Pons (tissue), 1 donor: Measurements from ENCODE around the gene OSM.

Source experiments
- DNase-seq: peaks from one replicate; pipeline ENCODE4 v3.0.0-alpha.2; 2016; ENCODE audit warnings: low spot score

The OSM gene

GRCh38 chr22:30266445-30267381 lies at the start of gene OSM:
TSS of gene OSM (minus strand) at chr22:30266851. CDS start at chr22:30266799, 52 bp downstream.
- peak; percentile 53 for DNase-seq

DNA sequence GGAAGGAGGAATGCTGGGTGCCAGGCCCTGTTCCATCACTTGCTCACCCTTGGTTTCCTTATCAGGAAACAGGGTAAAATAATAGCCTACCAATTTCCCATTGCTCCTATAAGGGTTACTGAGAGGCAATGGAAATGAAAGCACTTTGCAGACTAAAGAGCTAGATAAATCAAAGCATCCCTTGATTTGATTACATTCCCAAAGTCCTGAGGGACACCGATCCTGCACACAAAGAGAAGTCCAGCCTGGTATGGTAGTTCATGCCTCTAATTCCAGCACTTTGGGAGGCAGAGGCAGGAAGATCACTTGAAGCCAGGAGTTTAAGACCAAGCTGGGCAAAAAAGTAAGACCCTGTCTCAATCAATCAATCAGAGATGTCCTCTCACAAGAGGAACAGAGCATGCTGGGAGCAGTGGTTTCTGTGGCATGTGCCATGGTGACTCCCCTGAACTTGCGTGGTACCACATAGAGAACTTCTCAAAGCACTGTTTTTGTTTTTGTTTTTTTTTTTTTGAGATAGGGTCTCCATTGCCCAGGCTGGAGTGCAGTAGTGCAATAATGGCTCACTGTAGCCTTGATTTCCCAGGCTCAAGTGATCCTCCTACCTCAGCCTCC lies 49.4 kb upstream of the OSM start:
- DNase-seq: no peak

DNA sequence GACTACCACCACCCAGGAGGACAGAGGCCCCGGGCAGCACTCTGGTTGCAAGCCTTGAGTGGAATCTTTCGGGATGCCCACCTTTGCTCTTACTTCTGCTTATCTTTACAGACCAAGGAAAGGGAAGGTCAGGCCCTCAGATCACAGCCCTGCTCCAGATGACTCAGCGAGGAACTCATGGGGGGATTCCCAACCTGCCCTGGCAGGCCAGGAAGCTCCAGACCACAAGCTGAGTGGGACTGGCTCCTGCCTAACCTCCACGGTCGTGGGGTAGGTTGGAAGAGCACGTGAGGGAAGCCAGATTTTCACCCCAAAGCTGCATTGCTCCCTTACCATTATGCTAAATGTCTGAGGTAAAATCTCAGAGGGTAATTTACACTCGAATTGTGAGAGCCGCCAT lies 48.3 kb upstream of the OSM start:
- no peak for DNase-seq

DNA sequence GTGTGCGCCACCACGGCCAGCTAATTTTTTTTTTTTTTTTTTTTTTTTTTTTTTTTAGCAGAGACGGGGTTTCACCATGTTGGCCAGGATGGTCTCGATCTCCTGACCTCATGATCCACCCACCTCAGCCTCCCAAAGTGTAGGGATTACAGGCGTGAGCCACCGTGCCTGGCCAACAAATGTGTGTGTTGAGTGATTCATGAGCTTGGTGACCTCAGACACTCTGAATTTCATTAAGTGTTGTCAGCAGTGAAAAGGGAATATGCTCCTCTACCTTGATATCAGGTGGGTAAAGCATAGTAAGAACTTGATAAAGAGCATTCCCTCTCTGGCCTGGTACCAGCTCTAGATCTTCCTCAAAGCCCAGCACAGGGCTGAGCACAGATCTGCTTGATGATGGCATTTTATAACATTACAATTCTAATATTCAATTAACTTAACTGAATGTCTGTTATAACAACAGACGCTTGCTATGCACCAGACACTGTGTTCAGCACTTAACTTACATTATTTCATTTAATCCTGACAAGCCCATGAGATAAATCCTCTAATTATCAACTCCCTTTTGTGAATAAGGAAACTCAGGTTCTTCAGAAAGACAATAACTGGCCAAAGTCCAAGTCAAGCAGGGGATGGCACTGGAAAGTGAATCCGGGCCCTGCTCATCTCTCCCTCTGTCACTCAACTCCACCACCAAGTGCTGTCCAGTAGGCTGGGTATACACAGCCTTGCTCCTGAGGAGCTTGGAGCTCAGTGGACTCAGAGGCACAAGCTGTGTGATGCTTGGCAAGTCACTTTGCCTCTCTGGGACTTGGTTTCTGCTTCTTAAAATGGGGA lies 47.1 kb upstream of the OSM start:
- no peak for DNase-seq

DNA sequence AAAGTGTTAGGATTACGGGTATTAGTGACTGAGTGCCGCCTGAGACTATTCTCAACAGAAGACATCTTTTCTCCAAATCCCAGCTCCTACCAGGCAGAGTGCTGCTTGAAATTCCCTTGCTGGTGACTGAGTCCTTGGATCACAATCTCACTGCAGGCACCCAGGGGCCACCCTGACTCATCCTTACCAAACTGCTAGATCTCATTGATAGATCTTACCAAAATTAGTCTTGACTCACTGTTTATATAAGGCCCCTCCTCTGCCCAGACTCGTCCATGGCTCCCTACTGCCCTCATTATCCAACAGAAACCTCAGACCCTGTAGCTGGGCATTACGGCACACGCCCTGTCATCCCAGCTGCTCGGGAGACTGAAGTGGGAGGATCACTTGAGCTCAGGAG lies 45.4 kb upstream of the OSM start:
- DNase-seq: no peak

DNA sequence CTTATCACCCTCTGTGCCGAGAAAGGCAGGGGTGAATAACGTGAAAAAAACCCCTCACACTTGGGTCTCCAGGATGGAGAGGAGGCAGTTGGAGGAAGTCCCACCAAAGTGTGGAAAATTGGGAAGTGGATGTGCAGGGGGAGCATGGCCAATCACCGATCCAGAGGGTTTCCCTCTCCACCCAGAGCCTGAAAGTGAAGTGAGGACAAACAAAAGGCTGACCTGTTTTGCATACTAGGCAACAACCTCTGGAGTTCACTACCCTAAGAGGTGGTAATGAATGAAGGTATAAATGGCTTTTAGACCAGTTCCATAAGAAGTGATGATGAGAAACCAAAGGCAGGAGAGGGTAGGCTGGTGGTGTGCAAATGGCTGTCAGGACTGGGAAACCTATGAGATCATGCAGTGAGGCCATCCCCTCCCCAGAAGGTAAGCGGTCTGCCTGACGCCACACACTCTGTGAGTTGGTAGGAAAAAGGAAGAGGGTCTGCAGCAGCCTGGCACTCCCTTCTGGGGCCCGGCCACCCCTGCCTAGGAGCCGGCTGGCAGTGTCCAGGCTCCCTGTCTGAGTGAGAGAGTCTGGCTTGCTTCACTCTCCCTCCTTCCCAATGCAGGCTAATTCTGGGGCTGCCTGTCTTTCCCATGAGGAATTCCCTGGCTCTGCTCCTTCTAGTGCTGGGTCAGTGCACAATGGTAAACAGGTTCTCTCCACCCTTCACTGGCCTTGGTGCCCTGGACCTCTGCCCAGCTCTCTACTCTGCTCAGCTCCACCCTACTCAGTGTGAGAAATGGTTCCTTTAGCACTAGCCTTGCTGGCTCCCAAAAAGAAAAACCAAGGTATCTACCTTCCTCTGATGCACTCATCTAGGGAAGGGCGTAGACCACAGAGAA lies 44.5 kb upstream of the OSM start:
- no peak for DNase-seq

DNA sequence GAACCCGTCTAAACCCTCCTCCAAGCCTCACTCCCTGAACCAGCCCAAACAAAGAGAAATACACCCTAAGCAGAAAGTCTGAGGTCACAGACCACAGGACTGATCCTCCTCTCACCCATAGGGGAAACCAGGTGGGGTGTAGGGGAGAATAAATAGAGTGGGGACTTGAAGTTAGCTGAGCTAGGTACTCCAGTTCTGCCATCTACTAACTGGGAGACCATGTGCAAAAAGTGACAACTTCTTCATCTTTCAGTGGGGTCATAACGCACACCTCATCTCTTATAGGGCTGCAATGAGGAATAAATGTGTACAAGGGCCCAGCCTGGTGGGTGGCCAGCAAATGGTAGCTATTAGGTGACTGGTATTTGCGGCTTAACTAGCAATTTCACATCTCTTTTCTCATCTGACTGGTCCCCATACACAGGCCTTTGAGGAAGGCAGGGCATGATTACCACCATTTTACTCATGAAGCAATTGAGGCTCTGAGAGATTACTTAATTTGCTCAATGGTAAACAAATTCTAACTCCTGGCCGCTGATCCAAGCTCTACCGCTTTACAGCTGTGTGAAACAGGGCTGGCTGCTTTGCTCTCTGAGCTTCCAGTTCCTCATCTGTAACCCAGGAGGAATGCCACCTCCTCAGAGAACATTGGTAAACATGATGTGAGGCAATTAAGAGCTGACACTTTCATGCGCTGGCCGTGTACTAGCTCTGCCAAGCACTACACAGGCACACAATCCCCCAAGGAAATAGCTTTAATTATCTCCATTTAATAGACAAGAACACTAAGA lies 43.5 kb upstream of the OSM start:
- DNase-seq: no peak

GRCh38 chr22:30308518-30309230 lies 42.0 kb upstream of the OSM start:
- no peak for DNase-seq

GRCh38 chr22:30308093-30308492 lies 41.4 kb upstream of the OSM start:
- DNase-seq: no peak

GRCh38 chr22:30307041-30307574 lies 40.5 kb upstream of the OSM start:
- DNase-seq: no peak

GRCh38 chr22:30306627-30307011 lies 40.0 kb upstream of the OSM start:
- DNase-seq: no peak

GRCh38 chr22:30305906-30306626 lies 39.4 kb upstream of the OSM start:
- peak; percentile 36 for DNase-seq

- DNase-seq: peak; percentile 76
Measured at GRCh38 chr22:30305519-30305905, 38.9 kb upstream of the OSM start.

- DNase-seq: no peak
Measured at GRCh38 chr22:30304495-30305244, 38.0 kb upstream of the OSM start.

- no peak for DNase-seq
Measured at GRCh38 chr22:30302810-30303138, 36.1 kb upstream of the OSM start.

GRCh38 chr22:30301995-30302809 lies 35.6 kb upstream of the OSM start:
- DNase-seq: peak; percentile 53

DNA sequence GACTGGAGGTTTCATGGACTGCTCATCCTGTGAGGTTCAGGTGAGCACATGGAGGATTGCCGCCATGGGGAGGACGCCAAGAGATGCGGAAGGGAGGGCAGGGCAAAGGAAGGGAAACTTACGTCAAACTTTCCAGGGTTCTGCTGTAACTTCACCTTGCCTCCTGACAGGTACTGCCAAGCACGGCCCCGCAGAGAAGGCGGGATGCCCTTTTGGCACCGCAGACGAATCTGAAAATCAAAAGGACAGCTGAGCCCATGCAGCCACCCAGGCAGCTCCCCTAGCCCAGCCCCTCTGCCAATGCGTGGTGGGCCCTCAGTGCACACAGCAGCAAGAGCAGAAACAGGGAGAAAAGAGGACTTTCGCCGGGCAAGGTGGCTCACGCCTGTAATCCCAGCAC lies 32.7 kb upstream of the OSM start:
- DNase-seq: no peak
